OCI-LY1 (cell line): ENCODE data around the gene THAP6.

Experiments
- CTCF ChIP-seq: fragments of 200-600 bp; sonication (generic), shearing (Covaris generic); IDR thresholded peaks from 2 replicates; pipeline ENCODE4 v1.5.1; 2017; ENCODE audit warnings: mild to moderate bottlenecking, antibody characterized with exemption, low read length, moderate library complexity, mixed read lengths
- EZH2 ChIP-seq: fragments of 200-600 bp; sonication (generic), shearing (Covaris generic); IDR thresholded peaks from 2 replicates; pipeline ENCODE4 v1.8.0; 2017; ENCODE audit warnings: borderline replicate concordance, mixed run types, mild to moderate bottlenecking, antibody characterized with exemption, low read length, moderate library complexity, mixed read lengths

GRCh38 chr4:75565481-75565880, 51.2 kb downstream of the THAP6 start:
- TF ChIP-seq CTCF: no peak
- TF ChIP-seq EZH2: no peak
